ENCODE data around the gene FADS1.

FADS1 gene

GRCh38 chr11:61774411-61774810 lies 42.4 kb downstream of the FADS1 start:
- DNase-seq = no peak

- no peak for DNase-seq
Measured at GRCh38 chr11:61773809-61774208, 43.0 kb downstream of the FADS1 start.

- no peak for DNase-seq
Measured at GRCh38 chr11:61773356-61773755, 43.4 kb downstream of the FADS1 start.

- no peak for DNase-seq
Measured at GRCh38 chr11:61771985-61772455, 44.8 kb downstream of the FADS1 start.

DNA sequence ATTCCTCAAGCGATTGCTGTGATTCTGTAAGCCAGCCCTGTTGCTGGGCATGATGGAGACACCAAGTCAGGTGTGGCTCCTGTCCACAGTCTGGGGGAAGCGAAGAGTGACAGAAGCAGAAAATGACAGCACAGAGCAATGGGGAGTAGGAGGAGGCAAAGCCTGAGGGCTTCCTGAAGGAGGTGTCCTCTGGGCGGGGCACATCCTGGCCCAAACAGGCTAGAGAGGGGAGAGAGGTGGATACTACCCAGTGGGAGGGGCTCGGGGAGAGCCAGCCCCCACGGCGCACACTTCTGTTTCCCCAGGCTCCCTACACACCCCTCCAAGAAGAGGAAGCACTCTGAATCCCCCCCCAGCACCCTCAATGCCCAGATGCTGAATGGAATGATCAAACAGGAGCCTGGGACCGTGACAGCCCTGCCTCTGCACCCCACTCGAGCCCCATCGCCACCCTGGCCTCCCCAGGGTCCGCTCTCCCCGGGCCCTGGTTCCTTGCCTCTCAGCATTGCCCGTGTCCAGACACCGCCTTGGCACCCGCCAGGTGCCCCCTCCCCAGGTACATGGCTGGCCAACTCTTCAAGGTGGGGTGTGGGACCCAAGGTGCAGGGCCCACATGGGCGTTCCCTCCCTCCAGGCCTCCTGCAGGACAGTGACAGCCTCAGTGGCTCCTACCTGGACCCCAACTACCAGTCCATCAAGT lies 45.5 kb downstream of the FADS1 start:
- DNase-seq = no peak

GRCh38 chr11:61769946-61770683 lies 46.7 kb downstream of the FADS1 start:
- DNase-seq = no peak

DNA sequence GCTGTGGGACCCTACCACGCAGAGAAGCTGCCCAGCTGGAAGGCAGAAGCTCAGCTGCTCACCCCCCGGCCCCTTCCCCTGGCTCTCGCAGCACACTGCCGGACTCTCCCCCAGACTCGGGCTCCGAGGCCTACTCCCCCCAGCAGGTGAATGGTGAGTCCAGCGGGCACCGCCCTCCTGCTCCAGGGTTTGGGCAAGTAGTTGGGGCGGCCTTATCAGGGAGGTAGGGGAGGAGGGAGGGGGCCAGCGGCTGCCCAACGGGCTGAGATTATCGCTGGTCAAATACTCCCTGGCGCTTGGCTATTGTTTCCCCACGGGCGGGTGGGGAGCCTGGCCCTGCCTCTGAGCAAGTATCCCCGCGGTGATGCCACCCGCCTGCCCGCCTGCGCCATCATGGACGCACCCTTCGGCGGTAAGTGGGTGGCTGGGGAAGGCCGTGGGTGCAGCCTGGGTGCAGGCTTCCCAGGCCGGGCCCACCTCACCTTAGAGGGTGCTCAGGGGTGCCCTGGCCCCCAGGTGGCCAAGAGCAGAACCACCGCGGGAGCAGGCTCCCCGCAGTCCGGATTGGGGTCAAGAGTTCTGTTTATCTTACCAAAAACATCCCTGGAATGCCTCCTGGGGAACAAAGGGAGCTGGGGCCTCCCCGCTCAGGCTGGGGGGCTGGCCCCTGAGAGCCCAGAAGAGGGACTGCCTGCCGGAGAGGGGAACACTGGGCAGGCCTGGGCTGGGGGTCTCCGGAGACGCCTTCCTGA lies 47.5 kb downstream of the FADS1 start:
- DNase-seq = no peak

- no peak for DNase-seq
Measured at GRCh38 chr11:61768376-61769076, 48.3 kb downstream of the FADS1 start.

- no peak for DNase-seq
Measured at GRCh38 chr11:61766353-61766841, 50.4 kb downstream of the FADS1 start.

DNA sequence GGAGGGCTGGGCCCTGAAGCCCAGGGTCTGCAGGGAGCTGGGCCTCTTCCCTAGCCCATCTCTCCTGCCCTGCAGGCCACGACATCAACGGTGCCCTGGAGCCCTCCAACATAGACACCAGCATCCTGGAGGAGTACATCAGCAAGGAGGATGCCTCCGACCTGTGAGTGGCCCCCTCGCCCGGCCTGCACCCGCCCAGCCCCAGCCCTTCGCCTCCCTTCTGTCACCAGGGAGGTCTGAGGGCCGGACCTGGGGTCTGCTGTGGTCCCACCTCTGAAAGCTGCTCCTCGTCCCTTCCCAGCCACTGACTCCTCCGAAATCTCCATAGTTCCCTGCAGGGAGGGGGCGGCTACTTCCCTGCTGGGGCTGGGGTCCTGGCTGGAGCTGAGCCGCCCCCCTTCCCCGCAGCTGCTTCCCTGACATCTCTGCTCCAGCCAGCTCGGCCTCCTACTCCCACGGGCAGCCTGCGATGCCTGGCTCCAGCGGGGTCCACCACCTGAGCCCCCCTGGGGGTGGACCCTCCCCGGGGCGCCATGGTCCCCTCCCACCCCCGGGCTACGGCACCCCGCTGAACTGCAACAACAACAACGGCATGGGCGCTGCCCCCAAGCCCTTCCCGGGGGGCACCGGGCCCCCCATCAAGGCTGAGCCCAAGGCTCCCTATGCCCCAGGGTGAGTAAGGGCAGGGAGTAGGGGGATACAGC lies 51.1 kb downstream of the FADS1 start:
- no peak for DNase-seq

GRCh38 chr11:61764606-61765260 lies 52.1 kb downstream of the FADS1 start:
- no peak for DNase-seq

GRCh38 chr11:61763930-61764605 lies 52.7 kb downstream of the FADS1 start:
- no peak for DNase-seq

GRCh38 chr11:61762798-61763197 lies 54.0 kb downstream of the FADS1 start:
- DNase-seq = no peak

GRCh38 chr11:61762223-61762615 lies 54.6 kb downstream of the FADS1 start:
- no peak for DNase-seq

DNA sequence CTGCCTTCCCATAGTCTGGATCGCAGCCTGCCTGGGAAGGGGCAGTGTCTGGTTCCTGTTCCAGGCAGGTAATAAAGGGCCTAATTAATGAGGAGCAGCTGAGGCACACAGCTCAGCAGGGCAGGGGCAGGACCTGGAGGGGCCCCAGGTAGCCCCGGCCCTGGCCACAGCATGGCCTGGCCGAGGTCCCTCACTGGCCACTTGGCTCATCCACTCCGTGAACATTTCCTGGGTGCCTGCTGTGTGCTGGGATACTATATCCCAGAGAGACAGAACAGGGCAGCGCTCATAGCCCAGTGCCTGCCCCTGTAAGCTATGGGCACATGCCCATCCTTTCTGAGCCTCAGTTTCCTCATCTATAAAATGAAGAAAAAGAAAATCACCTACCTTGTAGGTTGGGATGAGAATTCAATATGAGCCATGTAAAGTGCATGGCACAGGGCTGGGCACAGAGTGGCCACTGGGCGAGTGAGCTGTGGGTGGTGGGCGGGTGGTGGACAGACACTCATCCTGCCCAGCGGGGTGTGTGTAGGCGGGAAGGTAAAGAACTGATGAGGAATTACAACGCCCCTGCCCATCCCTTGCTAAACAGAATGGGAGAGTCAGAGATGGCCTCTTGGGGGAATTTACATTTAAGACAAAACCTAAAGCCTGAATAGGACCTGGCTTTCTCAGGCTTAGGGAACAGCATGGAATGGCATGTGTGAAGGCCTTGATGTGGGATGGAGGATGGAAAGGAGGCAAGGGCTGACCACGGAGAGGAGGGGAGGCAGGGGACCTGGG lies 55.2 kb downstream of the FADS1 start:
- DNase-seq = no peak

DNA sequence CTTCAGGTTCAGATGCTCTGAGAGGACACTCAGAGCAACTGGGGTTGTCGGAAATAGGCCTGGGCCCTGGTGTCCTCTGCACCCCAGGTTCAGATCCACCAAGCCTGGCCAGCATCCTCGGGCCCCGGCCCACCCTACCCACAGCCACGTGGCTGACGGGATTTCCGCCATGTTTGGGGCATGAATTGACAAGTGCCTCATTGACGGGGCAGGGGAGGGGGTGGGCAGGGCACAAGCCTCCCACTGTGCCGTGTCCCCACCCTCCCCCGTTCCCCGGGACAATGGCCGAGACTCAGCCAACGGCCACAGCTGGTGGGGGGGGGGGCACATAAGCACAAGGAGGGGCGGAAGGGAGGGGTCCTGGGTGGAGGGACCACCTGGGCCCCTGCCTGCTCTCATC lies 55.9 kb downstream of the FADS1 start:
- DNase-seq = no peak

DNA sequence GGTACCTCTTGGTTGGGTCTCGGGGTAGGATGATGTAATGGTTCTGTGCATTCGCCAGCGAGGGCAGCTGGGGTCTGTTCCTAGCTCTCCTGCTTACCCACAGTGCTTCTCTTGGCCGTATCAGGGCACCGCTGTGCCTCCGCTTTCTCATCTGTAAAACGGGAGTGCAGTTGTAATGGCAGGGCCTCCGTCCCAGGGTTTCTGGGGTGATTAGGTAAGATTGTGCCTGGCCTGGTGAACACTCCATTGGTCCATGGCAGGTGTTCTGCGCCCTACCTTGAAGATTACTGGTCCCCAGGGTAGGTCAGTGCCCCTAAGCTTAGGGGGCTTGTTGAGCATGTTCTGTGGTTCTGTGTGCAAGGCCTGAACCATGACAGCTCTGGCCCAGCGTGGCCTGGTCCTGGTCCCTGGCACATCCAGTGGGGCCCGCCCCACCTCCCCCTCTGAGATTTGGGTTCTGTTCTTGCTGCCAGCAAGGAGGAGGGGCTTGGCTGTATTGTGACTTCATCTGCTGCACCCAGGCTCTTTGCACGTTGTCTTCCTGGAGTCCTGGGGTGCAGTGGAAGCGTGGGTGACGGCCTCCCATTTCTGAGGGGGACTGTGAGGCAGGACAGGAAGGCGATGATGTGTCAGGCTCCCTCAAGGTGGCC lies 59.5 kb downstream of the FADS1 start:
- DNase-seq = no peak

- DNase-seq = no peak
Measured at GRCh38 chr11:61756452-61757212, 60.2 kb downstream of the FADS1 start.

DNA sequence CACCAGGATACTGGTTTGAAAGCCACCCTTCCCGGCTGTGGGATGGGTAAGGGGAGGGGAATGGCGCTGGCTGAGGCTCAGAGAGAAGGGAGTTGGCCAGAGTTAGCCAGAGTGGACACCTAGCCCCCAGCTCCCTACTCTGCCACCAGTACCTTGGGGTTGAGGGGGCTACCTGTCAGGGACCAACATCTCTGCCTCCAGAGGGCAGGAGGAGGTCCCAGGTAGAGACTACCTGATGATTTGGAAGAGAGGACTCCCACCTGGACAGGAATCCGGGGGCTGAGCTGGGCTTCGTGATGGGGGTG lies 60.7 kb downstream of the FADS1 start:
- no peak for DNase-seq

All from activated T-cell treated with anti-CD3 and anti-CD28 coated beads, Interleukin-2, amount 50 U/mL, for 1 hour (primary cell).